Epithelial cell of proximal tubule (primary cell): ENCODE results near the gene CHST15. TPM values are rescaled to one million over a fixed set of nuclear protein-coding genes. Genes with fewer than 3 reads are reported as not detected.

ENCODE experiments used
- DNase-seq: peaks from one replicate; pipeline ENCODE4 v3.0.0-alpha.2; 2011; ENCODE audit warnings: low read depth
- H3K4me3 ChIP-seq: 2 replicates; pipeline ENCODE4 v1.5.1; 2011; ENCODE audit warnings: low read depth, mild to moderate bottlenecking, low read length
- CTCF ChIP-seq: conservative IDR thresholded peaks from 2 replicates; pipeline ENCODE4 v1.5.1; 2012; ENCODE audit warnings: low read depth, mild to moderate bottlenecking, low read length
- total RNA-seq: library from RNA; depleted of rRNA; stranded (reverse); fragments of >200 nt; gene quantifications from 2 replicates; pipeline ENCODE4 v1.2.3, GENCODE V29; 2015

The CHST15 gene
- total RNA-seq, 1 donor from 2014 or later, result 20.6 TPM

- TF ChIP-seq CTCF, result no peak
- H3K4me3 ChIP-seq, result no peak overlapping the region
These were observed 83.4 kb downstream of the CHST15 start for GRCh38 chr10:124010024-124010423.

GRCh38 chr10:124009231-124010015, 84.0 kb downstream of the CHST15 start:
- no peak for DNase-seq
- no peak for TF ChIP-seq CTCF
- no peak overlapping the region for H3K4me3 ChIP-seq

More at GRCh38 chr10:124010024-124010423, 83.4 kb downstream of the CHST15 start:
- DNase-seq, result no peak

GRCh38 chr10:124008681-124009080, 84.7 kb downstream of the CHST15 start:
- H3K4me3 ChIP-seq, result no peak overlapping the region
- DNase-seq, result no peak
- no peak for TF ChIP-seq CTCF

- no peak overlapping the region for H3K4me3 ChIP-seq
- TF ChIP-seq CTCF, result no peak
- no peak for DNase-seq
These were observed 85.2 kb downstream of the CHST15 start for GRCh38 chr10:124008187-124008586.

GRCh38 chr10:124007773-124008145, 85.6 kb downstream of the CHST15 start:
- no peak for DNase-seq
- no peak for TF ChIP-seq CTCF
- H3K4me3 ChIP-seq, result no peak overlapping the region

- DNase-seq, result no peak
- no peak for TF ChIP-seq CTCF
- H3K4me3 ChIP-seq, result no peak overlapping the region
These were observed 86.2 kb downstream of the CHST15 start for GRCh38 chr10:124007102-124007772.
